Sigmoid colon (tissue), 4 donors: Measurements from ENCODE around the gene SLC25A13.

Source experiments
- POLR2A ChIP-seq, 2 donors: fragments of 450-650 bp; IDR thresholded peaks; one replicate each; pipeline ENCODE4 v1.6.1; 2016; ENCODE audit warnings: antibody characterized with exemption in 2 of 2, mild to moderate bottlenecking in 2 of 2, moderate library complexity in 2 of 2
- POLR2AphosphoS5 ChIP-seq, 4 donors: sonication (generic); formaldehyde crosslinking; IDR thresholded peaks; one replicate each; pipeline ENCODE4 v1.6.1; 2017; ENCODE audit warnings: antibody characterized with exemption in 4 of 4
- TF ChIP-seq, protein P1 (sequence below), 4 experiments: fragments of 450-650 bp in 3 of 4; fragments of 200-600 bp in 1 of 4; IDR thresholded peaks; one replicate each; pipeline ENCODE4 v1.5.1; 2016 to 2019; ENCODE audit warnings: antibody characterized with exemption in 4 of 4, mild to moderate bottlenecking in 3 of 4, moderate library complexity in 2 of 4

DNA sequence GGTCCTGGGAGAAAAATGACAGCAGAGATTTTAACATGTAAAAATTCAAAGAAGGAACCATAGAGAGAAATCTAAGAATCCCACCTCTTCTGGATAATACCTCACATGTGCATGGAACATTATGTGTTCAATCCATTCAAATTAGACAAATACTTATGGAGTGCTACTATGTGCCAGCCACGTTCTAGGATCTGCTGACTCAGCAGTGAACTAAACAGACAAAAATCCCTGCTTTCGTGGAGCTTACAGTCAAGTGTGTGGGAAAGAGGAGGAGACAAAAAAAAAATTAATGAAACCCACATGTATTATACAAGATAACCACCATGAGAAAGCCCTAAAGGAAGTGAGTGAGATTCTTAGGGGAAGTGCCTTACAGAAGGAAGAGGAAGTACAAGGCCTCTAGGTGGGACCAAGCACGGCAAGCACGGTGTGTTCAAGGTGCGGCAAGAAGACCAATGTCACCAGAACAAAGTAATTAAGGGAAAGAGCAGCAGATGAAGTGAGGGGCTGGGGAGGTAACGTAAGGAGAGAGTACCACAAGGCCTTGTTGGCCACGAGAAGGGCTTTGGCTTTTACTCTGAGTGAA is 71.0 kb downstream of the SLC25A13 start:
- TF ChIP-seq, protein P1, sequence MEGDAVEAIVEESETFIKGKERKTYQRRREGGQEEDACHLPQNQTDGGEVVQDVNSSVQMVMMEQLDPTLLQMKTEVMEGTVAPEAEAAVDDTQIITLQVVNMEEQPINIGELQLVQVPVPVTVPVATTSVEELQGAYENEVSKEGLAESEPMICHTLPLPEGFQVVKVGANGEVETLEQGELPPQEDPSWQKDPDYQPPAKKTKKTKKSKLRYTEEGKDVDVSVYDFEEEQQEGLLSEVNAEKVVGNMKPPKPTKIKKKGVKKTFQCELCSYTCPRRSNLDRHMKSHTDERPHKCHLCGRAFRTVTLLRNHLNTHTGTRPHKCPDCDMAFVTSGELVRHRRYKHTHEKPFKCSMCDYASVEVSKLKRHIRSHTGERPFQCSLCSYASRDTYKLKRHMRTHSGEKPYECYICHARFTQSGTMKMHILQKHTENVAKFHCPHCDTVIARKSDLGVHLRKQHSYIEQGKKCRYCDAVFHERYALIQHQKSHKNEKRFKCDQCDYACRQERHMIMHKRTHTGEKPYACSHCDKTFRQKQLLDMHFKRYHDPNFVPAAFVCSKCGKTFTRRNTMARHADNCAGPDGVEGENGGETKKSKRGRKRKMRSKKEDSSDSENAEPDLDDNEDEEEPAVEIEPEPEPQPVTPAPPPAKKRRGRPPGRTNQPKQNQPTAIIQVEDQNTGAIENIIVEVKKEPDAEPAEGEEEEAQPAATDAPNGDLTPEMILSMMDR (IDR thresholded peaks at IDR 0.05), result no peak
- TF ChIP-seq POLR2AphosphoS5 (IDR thresholded peaks at IDR 0.05) (no peak), POLR2A (IDR thresholded peaks at IDR 0.05) (no peak)
